ENCODE data around the gene KLHL35.

The KLHL35 gene

DNA sequence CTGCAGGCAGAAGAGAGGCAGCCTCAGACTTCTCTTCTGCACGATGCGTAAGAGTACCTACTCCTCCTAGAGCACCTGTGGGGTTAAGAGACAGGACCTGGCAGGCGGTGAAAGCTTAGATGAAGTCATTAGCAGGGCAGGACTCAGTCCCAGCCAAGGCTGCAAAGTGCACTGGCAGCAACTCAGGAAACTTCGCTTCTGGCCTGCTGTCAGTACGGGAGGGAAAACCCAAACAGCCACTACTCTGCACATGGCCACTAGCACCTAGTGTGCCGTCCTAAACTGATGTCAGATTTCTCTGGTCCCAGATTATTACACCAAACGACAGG lies 8.8 kb upstream of the KLHL35 start:
- DNase-seq (ENCODE audit: low read depth) = no peak

DNA sequence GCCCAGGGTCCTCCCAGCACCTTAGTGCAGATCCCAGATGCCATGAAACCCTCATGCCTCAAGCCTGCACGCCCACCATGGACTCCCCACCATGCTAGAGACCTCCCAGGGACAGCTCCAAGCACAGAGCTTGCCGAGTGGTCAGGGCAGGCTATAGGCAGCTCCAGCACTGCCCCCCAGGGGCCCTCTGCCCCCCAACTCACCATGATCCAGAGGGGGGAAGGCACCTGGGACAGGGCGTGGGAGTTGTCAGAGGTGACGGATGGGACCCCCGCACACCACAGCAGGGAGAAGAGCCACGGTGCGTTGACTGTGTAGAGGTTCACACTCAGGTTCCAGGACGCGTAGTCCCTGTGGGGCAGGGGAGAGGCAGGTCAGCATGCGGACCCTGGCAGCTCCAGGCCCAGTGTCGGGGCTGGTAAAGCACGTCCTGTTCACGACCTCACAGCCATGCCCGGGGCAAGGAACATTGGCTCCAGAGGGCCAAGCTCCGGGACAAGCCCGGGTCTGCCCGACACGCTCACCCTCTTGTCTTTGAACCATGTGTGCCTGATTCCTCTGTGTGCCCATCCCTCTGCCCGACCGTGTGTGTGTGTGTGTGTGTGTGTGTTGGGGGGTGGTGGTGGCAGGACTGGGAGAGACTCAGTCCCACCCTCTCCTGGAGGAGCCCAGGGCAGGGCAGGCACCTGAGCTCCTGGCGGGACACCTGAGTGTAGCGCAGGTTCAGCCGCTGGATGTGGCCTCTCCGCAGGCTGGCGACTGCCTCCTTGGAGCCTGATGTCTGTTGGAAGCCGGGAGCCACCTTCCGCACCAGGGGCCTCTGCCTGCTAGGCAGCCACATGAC lies 8.2 kb upstream of the KLHL35 start:
- no peak for DNase-seq (ENCODE audit: low read depth)

DNA sequence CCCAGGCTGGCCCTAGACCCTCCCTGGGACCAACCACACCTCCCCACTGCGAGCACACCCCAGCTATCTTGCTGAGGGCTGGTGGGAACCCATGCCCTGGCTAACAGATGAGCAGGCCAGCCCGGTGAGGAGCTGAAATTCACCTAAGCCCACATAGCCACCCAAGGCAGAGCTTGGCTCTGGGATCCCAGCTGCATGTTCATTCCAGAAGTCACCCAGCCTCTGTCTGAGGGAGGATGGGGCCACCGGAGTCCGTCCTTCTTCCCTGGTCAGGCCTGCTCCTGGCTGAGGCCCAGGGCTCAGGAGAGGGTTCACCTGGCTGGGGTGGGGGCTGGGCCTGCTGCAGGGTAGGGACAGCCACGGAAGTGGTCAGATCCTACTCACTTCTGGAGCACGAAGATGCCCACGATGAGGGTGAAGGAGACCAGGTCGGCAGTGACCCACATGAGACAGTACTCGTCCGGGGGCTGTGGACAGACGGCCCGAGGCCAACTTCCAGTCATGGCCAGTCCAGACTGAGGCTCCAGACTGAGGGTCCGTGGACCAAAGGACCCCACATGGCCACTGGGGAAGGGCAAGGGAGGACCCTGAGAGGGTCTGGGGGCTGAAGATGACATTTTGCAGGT lies 6.6 kb upstream of the KLHL35 start:
- DNase-seq (ENCODE audit: low read depth) = no peak

DNA sequence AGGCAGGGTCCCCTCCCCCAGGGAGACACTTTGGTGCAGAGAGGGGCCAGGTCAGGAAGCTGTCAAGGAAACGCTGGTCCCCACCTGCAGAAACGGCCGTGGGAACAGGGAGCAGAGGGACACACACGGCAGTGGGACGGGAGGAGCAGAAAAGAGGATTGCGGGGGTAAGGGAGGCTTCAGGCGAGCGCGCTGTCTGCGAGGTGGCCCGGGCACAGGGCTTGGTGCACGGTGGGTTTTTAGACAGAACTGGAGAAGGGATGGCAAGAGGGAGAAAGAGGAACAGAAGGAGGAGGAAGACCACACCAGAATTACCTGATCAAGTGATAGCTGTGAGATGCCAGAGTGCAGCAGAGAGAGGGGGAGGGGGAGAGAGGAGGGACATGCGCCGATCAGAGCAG lies 6.0 kb upstream of the KLHL35 start:
- DNase-seq (ENCODE audit: low read depth) = no peak

DNA sequence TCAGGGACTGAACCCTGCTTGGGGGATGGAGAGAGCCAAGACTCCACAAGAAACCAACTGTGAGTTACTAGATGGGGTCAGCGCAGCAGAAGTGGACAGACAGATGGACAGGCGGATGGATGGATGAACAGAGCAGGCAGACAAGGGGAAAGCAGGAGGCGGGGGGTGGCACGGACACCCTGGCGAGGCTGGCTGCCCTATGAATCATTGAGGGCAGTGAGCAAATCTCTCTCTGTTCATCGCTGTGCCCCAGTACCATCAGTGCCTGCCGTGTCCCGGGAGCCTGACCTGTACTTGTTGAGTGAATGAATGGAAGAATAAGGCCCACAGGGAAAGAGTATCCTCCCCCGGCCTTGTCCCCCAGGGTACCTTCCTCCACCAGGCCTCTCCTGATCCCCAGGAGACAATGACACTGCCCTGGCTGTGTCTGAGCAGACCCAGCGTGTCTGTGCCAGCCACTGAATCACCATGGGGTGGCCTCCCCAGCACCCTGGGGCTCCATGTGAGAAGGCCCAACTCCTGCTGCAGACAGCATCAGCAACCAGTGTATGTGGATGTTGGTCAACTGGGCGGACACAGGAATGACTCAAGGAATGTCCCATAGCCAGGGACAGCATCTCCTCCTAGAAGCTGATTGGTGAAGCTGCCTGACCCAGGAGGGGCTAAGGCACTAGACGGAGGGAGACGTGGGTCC lies 5.1 kb upstream of the KLHL35 start:
- no peak for DNase-seq (ENCODE audit: low read depth)

DNA sequence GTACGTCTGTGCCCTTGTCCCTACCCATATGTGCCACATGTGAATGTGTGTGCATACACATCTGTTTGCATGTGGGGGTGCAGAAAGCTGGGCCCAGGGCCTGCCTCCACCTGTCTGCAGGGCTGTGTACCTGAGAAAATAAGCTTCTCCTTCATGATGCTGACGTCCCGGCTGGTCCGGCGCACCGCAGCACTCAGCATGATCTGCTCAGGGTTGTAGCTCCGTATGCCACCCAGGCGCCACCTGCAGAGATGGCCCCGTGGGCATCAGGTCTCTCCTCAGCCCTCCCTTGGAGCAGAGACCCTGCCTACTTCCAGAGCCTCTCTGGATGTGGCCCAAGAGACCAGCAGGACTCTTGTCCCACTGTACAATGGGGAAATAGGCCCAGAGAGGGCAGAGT lies 3.8 kb upstream of the KLHL35 start:
- no peak for DNase-seq (ENCODE audit: low read depth)

DNA sequence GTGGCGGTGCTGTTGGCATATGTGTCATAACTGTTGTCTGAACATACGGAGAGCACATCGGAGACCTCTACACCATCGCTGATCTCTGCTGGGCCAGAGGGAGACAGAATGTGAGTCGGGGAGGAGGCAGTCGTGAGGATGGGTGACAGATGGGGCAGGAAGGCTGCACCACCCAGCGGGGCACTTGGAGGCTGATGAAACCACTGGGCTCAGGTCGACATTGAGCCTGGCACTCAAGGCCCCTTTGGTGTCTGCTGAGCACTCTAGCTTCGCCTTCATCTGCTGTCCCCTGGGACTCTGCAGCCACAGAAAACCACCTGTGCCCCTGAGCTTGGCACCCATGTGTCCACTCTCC lies 2.5 kb upstream of the KLHL35 start:
- DNase-seq (ENCODE audit: low read depth) = no peak

DNA sequence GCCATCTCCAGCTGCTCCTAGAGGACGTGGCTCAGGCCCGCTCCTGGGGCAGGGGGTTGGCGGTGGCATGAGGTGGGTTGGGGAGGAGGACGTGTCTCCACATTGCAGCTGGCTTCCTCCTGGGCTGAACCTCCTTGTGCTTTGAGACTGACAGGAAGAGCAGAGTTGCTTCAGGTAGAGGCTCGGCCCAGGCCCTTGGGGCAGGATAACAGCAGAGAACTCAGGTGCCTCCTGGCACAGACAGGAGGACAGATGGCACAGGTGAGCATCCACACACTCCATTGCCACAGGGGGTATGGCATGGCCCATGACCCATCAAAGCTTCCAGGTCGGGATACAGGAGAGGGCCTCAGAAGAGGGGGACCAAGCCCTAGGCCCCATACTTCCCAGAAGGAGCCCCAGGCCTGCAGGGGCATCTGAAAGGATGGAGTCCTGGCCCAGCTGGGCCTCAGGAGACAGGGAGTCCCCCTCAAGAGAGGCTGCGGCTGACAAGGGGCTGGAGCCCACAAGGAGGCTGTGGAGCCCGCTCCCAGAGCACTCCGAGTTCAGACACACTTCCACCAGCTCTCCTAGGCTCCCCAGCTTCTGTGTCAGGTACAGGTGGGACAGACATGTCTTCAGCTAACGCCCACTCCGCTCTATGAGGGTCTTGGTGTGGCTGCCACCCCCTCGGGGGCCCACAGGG lies 2.0 kb upstream of the KLHL35 start:
- DNase-seq (ENCODE audit: low read depth) = no peak

DNA sequence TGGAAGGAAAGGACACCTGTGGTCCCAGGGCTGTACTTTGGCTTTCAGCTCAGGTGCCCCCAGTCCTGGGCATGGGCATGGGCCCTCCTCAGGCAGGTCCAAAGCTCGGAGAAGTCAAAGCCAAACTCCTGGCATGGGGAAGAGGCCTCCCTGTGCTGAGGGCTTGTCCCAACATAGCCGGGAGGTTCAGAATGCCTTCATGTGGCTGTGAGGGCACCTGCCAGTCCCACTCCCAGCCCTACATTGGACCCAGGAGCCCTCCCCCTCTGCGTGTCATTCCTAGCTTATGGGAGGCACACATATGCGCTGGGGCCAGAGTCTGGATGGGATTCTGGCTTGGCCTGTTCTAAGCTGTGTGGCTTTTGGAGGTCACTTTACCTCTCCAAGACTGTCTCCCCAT lies 1.0 kb upstream of the KLHL35 start:
- no peak for DNase-seq (ENCODE audit: low read depth)

DNA sequence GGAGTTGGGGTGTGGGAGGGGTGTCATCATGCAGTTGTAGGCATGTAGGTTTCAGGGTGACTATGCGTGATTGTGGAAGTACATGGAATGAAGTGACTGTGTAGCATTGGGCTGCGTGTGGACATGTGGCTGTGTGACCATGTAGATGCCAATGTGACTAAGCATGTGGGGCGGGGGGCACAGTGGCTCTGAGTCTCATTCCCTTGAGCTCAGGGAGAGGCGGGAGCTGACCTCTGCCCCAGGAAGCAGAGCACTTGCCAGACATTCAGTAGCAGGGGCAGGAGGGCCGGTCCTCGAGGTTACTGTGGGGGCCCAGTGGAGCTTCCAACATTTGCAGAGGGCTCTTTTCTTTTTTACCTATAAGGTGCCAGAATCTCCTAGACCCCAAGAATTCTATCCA lies 440 bp upstream of the KLHL35 start:
- no peak for DNase-seq (ENCODE audit: low read depth)

DNA sequence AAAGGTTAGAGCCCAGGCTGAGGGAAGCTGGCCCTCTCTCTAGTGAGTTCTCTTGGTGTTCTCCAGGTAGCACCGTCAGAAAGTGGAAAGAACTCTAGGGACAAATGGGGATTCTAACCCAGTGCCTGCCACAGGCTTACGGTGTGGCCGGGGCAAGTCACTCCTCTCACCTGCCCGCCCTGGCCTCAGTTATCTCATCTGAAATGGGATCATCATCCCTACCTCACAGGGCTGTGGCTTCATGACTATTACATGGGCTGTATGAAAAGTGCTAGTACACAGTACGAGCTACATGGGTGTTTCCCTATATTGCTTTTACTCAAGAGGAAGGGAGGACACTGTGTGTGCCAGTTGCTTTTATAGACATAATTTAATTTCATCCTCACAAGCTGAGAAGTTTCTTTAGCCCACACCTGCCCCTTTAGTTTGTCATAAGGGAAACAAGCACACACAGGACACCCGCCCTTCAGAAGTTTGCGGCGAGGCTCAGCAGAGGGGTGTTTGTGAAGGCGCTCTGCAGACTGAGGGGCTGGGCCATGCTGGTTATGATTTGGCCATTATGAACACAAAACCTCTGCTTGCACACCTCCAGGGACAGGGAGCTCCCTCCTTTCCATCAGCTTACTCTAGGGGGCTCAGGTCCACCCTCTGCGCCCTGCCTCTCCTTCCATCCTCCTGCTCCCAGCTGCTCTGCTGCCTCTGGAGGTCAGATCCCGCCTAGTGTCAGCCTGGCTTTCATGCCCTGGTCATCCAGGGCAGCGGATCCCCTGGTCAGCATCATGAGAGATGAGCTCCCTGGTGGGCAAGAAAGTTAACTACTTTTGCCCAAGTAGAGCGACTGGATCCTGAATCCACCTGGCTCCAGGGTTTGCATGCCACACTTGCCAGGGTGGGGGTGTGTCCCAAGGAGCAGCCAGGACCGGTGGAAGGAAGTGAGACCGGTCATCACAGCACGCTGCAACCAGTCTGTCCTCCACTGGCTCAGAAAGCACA lies 1.2 kb downstream of the KLHL35 start:
- DNase-seq (ENCODE audit: low read depth) = no peak

DNA sequence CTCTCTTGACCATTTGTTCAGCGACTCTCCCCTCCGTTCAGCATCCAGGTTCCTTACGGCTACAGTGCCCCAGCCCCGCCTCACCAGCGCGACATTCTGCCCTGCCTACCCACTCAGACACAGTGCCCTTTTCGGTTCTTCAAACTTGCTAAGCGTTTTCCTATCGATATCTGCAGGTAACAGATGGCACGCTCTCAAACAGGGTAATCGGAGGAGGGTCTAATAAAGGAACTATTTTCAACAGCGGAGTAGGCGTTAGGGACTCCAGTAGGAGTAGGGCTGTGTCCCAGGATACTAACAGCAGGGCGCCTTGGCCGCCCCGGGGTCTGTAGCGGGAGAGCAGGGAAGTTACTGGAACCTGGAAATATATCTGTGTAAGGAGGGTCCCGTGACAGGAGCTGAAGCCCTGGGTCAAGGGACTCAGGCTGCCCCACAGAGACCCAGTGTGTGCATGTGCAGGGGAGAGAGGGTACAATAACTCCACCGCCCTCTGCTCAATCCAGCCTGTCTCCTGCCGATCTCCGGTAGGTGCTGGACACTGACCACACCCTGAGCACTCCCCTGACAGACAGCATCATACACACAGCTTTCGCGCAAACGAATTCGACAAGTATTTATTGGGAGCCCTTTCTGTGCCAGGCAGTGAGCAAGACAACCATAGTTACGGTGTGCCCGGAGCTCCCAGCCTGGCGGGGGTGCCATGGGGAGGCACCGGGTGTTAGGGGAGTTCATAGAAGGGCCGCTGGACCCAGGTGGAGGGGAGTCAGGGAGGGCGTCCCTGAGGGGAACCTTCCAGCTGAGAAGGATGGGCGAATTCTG lies 2.1 kb downstream of the KLHL35 start:
- no peak for DNase-seq (ENCODE audit: low read depth)

DNA sequence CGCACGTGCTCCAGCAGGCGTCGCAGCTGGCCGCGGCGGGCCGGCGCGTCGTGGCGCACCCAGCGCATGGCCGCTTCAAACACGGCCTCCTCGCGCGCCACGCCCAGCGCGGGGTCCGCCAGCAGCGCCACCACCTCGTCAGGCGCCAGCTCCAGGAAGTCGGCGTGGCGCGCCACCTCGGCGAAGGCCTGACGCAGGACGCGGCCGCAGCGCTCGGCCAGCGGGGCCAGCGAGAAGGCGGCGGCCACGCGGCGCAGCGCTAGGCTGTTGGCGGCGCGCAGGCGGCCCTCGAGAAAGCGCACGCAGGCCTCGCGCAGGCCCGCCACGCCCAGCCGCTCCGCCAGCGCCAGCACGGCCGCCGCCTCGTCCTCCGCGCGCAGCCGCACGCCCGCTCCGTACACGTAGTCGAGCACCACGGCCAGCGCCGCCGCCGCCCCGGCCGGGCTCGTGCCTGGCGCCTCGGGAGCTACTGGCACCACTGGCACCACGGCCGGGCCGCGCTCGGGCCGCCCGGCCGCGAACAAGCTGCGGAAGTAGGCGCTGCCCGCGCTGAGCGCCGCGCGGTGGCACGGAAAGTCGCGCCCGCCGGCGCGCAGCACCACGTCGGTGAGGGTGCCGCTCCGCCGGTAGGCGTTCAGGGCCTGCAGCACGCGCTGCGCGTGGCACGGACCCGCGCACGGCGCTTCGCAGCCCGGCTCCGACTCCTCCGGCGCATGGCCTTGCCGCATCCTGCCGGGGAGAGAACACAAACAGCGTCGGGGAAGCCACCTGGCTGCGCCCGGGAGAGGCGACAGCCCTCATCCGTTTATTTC lies 2.9 kb downstream of the KLHL35 start:
- DNase-seq (ENCODE audit: low read depth) = no peak

DNA sequence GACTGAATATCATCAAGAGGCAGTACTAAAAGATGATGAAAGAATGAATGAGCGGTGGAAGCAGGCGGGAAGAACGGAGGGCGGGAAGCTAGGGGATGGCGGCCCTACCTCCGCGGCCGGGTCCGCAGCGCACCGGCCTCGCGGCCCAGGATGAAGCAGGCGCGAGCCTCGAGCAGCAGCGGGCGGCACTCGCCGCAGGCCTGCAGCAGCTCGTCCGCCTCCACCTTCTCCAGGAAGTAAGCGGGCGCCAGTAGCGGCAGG lies 3.4 kb downstream of the KLHL35 start:
- no peak for DNase-seq (ENCODE audit: low read depth)

DNA sequence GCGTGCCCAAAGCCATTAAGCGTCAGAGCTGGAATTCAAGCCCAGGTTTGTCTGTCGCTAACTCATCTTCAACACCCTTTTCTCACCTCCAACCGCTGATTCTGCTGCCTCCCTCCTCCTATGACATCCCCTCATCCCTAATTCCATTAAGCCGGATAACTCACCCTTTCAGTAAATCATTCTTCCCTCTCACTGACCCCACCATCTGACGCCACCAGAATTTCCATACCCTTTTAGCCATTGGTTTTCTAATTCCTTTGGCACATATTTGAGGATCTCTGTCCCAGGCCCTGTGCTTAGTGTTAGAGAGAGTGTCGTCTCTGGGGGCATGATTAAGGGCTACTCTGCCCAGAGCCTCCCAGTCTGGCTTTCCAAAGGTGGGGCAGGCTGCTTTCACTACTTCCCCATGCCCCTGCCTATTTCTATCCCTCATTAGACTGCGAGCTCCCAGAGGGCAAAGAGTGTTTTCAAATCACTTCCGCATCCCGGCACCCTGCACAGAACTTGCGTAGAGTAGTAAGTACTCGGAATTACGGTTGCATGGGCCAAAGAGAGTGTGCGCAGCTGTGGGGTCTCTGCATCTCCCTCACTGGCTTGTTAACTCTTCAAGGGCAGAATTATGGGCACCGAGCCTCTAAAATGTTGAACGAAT lies 3.9 kb downstream of the KLHL35 start:
- no peak for DNase-seq (ENCODE audit: low read depth)

DNA sequence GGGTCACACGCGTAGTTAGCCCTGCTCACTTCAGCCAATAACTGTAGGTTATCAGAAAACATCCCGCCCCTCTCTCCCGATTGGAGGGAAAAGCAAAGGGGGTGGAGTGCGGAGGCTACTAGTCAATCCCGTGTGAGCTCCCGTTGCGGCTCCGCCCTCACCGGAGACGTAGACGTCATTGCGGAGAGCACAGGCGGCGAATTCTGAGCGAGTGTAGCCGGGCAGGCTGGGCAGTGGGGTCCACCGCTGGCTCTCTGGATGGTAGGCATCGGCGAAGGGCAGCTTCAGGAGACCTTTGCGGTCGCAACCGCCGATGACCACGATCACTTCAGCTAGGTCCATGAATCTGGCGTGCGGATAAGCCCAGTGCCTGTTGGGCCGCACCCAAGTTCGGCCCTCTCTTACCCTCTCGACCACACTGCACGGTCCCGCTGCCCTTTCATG lies 4.7 kb downstream of the KLHL35 start:
- no peak for DNase-seq (ENCODE audit: low read depth)

DNA sequence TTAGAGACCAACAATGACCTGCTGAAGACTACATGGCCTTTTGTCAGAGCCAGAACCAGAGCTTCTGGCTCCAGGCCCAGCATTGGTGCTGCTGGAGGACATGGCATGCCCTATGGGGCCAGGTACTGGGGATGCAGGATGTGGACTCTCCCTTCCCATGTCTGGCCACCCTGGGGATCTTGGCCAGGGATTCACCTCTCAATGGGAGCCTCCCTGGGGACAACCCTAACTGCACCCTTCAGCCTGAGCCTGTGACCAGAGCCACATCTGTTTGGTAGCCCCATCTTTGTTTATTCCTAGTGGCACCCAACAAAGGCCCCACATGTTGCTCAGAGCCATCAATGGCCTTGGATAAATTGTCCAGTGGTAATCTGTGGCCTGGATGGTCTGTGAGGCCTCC lies 5.8 kb downstream of the KLHL35 start:
- no peak for DNase-seq (ENCODE audit: low read depth)

DNA sequence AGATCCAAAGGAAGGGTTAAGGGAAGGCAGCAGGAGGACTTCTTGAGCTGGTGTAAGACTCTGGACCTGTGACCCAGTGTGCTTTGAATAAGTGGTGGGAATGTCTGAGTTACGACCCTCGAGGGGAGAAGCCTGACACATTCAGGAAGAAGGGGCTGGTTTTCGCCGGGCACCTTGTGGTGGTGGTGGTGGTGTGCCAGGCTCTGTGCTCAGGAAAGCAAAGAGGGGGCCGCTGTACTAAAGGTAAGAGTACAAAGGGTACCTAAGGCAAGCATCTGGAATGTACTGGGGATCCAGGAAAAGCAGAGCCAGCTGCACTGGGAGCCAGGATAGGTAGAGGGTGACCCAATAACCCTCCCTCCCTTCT lies 6.3 kb downstream of the KLHL35 start:
- no peak for DNase-seq (ENCODE audit: low read depth)

DNA sequence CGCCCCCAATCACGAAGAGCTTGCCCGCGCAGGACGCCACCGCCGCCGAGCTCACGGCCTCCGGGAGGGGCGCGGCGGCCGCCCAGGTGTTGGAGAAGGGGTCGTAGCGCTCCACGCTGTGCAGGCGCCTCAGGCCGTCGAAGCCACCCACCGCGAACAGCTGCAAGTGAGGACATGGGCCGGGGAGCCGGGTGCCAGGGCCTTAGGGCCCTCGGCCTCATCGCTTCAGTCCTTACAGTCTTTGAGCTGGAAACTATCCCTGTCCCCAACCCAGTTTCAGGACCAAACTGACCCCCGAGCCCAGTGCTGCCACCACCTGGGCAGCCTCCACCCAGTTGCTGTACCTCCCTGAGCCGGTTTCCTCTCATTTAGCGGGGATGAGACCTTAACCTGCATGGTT lies 7.6 kb downstream of the KLHL35 start:
- DNase-seq (ENCODE audit: low read depth) = no peak

DNA sequence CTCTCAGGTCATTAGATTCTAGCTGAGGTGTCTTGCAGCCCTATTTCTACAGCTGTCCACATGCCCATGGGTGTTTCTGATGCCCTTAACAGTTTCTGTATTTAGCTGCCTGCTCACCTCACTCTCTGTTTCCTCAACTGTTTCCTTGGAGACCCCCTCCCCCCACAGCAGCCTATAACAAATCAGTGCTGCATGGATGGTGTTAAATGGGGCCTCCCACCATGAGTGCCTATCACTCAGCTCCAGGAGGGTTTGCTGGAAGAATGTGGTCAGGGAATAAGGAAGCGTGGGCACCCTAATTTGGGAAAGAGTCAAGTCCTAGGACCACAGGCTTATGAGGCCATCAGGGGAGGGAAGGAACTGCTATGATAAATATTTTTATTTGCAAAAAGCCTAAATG lies 8.6 kb downstream of the KLHL35 start:
- DNase-seq (ENCODE audit: low read depth) = no peak

Measured in HS-5 (cell line).